H1 (cell line): Measurements from ENCODE around the gene CPXM2.

Source experiments
- EZH2 ChIP-seq: fragments of 200-600 bp; sonication (generic); IDR thresholded peaks from 2 replicates; pipeline ENCODE4 v1.7.1; 2012; ENCODE audit warnings: low read depth, mild to moderate bottlenecking, moderate library complexity, low read length, inconsistent platforms; ENCODE audit not compliant: severe bottlenecking
- GABPA ChIP-seq: IDR thresholded peaks from 2 replicates; pipeline ENCODE4 v1.6.1; 2011; ENCODE audit warnings: mild to moderate bottlenecking, low read length, moderate library complexity, borderline replicate concordance; ENCODE audit not compliant: insufficient read depth
- MAFK ChIP-seq: IDR thresholded peaks from 2 replicates; pipeline ENCODE4 v1.6.1; 2012; ENCODE audit warnings: low read depth, mild to moderate bottlenecking, improper control_type of control experiment, low read length
- RXRA ChIP-seq: IDR thresholded peaks from 2 replicates; pipeline ENCODE4 v1.6.1; 2011; ENCODE audit warnings: low read depth, mild to moderate bottlenecking, low read length, moderate library complexity; ENCODE audit not compliant: insufficient read depth
- SIN3A ChIP-seq, 2 experiments: IDR thresholded peaks in 1 of 2; conservative IDR thresholded peaks in 1 of 2; 2 replicates each; pipeline ENCODE4 v1.6.1; 2011 to 2012; ENCODE audit warnings: low read length in 2 of 2, improper control_type of control experiment in 1 of 2, low read depth in 1 of 2, mild to moderate bottlenecking in 1 of 2
- ZNF274 ChIP-seq: IDR thresholded peaks from 2 replicates; pipeline ENCODE4 v1.7.0; 2012; ENCODE audit warnings: low read length, borderline replicate concordance; ENCODE audit errors: extremely low read depth
- TF ChIP-seq, protein P1 (sequence below), 3 experiments: IDR thresholded peaks; 1 replicate in 2 of 3; 2 replicates in 1 of 3; pipeline versions ENCODE4 v1.5.1 to v1.6.1; 2011; ENCODE audit warnings: low read length in 3 of 3, mild to moderate bottlenecking in 3 of 3, inconsistent platforms in 2 of 3, low read depth in 1 of 3, moderate library complexity in 1 of 3; ENCODE audit not compliant: insufficient read depth in 1 of 3; ENCODE audit errors: control extremely low read depth in 1 of 3

DNA sequence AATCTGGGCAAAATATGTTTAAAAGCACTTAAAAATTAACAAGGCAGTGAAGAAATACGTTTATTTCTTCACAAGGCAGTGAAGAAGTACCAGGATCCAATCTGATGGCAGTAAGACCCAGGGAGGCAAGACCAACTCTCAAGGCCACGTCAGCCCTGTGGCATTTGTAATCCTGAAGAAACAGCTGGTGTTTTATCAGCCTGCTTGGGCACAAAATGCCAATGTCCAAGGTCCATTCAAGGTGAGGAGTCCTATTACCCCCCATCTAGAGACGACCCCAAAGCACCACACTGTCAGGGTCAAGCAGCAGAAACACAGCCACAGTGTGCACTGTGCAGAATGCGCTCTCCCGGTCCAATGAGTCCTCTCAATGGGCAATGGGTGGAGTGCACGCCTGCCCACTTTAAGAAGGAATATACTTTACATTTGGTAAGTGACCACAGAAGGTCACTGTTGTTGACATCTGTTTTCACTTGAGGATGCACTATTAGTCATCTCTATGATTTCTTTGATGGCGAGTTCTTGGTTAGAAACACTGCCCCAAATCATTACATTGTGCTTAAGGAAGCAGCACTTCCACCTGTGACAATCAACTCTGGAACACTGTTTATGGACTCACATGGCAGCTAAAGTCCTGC lies 12.8 kb downstream of the CPXM2 start:
- TF ChIP-seq SIN3A (conservative IDR thresholded peaks at IDR 0.05 in 1 of 2, IDR thresholded peaks at IDR 0.05 in 1 of 2; ENCODE audit: low read depth in 1 of 2, low read length in 2 of 2) = no peak
- no peak for TF ChIP-seq MAFK
- TF ChIP-seq, protein P1, sequence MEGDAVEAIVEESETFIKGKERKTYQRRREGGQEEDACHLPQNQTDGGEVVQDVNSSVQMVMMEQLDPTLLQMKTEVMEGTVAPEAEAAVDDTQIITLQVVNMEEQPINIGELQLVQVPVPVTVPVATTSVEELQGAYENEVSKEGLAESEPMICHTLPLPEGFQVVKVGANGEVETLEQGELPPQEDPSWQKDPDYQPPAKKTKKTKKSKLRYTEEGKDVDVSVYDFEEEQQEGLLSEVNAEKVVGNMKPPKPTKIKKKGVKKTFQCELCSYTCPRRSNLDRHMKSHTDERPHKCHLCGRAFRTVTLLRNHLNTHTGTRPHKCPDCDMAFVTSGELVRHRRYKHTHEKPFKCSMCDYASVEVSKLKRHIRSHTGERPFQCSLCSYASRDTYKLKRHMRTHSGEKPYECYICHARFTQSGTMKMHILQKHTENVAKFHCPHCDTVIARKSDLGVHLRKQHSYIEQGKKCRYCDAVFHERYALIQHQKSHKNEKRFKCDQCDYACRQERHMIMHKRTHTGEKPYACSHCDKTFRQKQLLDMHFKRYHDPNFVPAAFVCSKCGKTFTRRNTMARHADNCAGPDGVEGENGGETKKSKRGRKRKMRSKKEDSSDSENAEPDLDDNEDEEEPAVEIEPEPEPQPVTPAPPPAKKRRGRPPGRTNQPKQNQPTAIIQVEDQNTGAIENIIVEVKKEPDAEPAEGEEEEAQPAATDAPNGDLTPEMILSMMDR (IDR thresholded peaks at IDR 0.05; ENCODE audit: control extremely low read depth in 1 of 3, insufficient read depth in 1 of 3, low read depth in 1 of 3, low read length in 3 of 3) = no peak
- TF ChIP-seq GABPA = no peak
- TF ChIP-seq RXRA = no peak
- no peak for TF ChIP-seq EZH2
- no peak for TF ChIP-seq ZNF274
